Transverse colon (tissue), 4 donors: ENCODE results near the gene SLC25A47.
"Not testable (repeated sequence)": the region's sequence is repeated elsewhere in the genome, so short reads cannot be mapped to it uniquely, and the experiment has no call there.

Experiments used
- CTCF ChIP-seq, 5 experiments: fragments of 200-600 bp in 3 of 5; fragments of 450-650 bp in 2 of 5; sonication (generic) in 3 of 5; IDR thresholded peaks; 1 replicate in 2 of 5; 2 replicates in 3 of 5; pipeline ENCODE4 v1.5.1; 2016 to 2017; ENCODE audit warnings: antibody characterized with exemption in 5 of 5, inconsistent platforms in 3 of 5, mild to moderate bottlenecking in 2 of 5, moderate library complexity in 1 of 5
- POLR2AphosphoS5 ChIP-seq, 3 donors: sonication (generic); formaldehyde crosslinking; IDR thresholded peaks; one replicate each; pipeline ENCODE4 v1.6.1; 2016; ENCODE audit warnings: antibody characterized with exemption in 3 of 3

- TF ChIP-seq CTCF, POLR2AphosphoS5 (IDR thresholded peaks at IDR 0.05): not testable (repeated sequence)
Measured at GRCh38 chr14:100296729-100297128, 26.4 kb upstream of the SLC25A47 start.
